ENCODE measurements around the gene BRD3OS. TPM values are rescaled to one million over a fixed set of nuclear protein-coding genes. Genes with fewer than 3 reads are reported as not detected.

BRD3OS gene
- total and polyA plus RNA-seq, 2 experiments from 2014 or later: 36.3 to 36.6 TPM

- DNase-seq: no peak
- in situ Hi-C loops (cut with MboI): no loop called here
- Histone ChIP-seq H3K27ac (no peak overlapping the region), H3K27me3 (replicated peaks; ENCODE audit: insufficient read depth) (peaks cover 4% of the 10 kb centered on the region; the same call in 1 of the 2 replicates), H3K9me2 (ENCODE audit: insufficient read depth) (no peaks in the 10 kb centered on the region), H3K9ac (no peak overlapping the region), H3K4me2 (ENCODE audit: unreplicated experiment) (no peak overlapping the region), H4K20me1 (ENCODE audit: insufficient read depth) (no peaks in the 10 kb centered on the region), H3K36me3 (ENCODE audit: low read depth) (no peaks in the 10 kb centered on the region), H3K4me1 (ENCODE audit: insufficient read depth) (no peaks in the 10 kb centered on the region), H3F3A (ENCODE audit: insufficient read depth) (no peaks in the 10 kb centered on the region), H3K4me3 (no peak overlapping the region), H2AFZ (no peak overlapping the region), H3K79me2 (ENCODE audit: insufficient read depth) (no peaks in the 10 kb centered on the region), H3K9me3 (ENCODE audit: low read depth) (no peaks in the 10 kb centered on the region)
- 43 to 60% methylated on average over 1 to 2 of the region's 2 CpGs for WGBS, 2 experiments (ENCODE audit: low coverage in 1 of 2, low lambda C conversion rate in 2 of 2, missing lambda C conversion rate in 2 of 2)
- TF ChIP-seq EZH2 (IDR thresholded peaks at IDR 0.05; ENCODE audit: insufficient read depth, poor library complexity, severe bottlenecking): no peak
- no peak for TF ChIP-seq EZH2phosphoT487 (IDR thresholded peaks at IDR 0.05; ENCODE audit: insufficient read depth, low read depth)
Measured at GRCh38 chr9:134002796-134003195, 22.5 kb upstream of the BRD3OS start.

- no peak for DNase-seq
- Histone ChIP-seq H3K79me2 (ENCODE audit: insufficient read depth) (no peaks in the 10 kb centered on the region), H3K9ac (no peak overlapping the region), H3K4me2 (ENCODE audit: unreplicated experiment) (no peak overlapping the region), H3K27ac (no peak overlapping the region), H3K27me3 (replicated peaks; ENCODE audit: insufficient read depth) (peaks cover 4% of the 10 kb centered on the region; the same call in 1 of the 2 replicates), H2AFZ (no peak overlapping the region), H3K4me3 (no peak overlapping the region), H3K9me3 (ENCODE audit: low read depth) (no peaks in the 10 kb centered on the region), H4K20me1 (ENCODE audit: insufficient read depth) (no peaks in the 10 kb centered on the region), H3K36me3 (ENCODE audit: low read depth) (no peaks in the 10 kb centered on the region), H3K9me2 (ENCODE audit: insufficient read depth) (no peaks in the 10 kb centered on the region), H3F3A (ENCODE audit: insufficient read depth) (no peaks in the 10 kb centered on the region), H3K4me1 (ENCODE audit: insufficient read depth) (no peaks in the 10 kb centered on the region)
- 31 to 61% methylated on average over 1 to 2 of the region's 2 CpGs for WGBS, 2 experiments (ENCODE audit: low coverage in 1 of 2, low lambda C conversion rate in 2 of 2, missing lambda C conversion rate in 2 of 2)
- in situ Hi-C loops (cut with MboI): no loop called here
- TF ChIP-seq EZH2 (IDR thresholded peaks at IDR 0.05; ENCODE audit: insufficient read depth, poor library complexity, severe bottlenecking) (no peak), EZH2phosphoT487 (IDR thresholded peaks at IDR 0.05; ENCODE audit: insufficient read depth, low read depth) (no peak)
Measured at GRCh38 chr9:134003237-134003636, 22.0 kb upstream of the BRD3OS start.

DNA sequence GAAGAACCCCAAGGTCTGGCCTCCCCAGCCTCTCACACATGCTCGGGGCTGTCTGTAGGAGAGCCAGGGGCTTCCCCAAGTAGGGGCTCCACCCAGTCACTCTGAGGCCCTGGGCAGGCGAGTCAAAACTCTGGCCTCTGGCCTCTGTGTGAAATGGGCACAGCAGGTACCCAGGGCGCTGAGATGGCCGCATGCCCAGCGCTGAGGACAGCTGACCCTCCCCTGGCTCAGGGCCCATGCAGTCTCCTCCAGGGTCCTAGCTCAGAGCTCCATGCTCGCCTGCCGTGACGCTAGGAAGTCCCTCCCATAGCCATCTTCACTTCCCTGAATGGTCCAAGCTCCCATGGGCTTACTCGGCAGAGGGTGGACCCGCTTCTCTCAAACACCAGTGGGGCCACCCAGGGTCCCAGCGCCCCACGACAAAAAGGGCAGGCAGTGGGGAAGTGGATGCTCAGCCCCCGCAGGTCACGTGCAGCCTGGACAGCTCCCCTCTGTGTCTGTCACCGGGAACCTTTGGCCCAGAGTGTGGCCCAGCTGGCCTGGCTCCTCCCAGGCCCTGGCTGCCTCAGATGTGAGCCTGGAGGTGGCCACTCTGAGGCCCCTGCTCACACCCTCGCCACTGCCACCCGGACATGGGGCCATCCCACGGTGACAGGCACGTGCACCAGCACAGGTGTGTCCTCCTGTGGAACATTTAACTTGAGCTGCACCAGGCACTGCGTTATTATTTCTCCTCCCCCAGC lies 21.0 kb upstream of the BRD3OS start:
- no peaks in the 10 kb centered on the region for H3K9me3 ChIP-seq (ENCODE audit: low read depth)
- no peaks in the 10 kb centered on the region for H3K36me3 ChIP-seq (ENCODE audit: low read depth)
- in situ Hi-C loops (cut with MboI): no loop called here
- no peak overlapping the region for H3K27ac ChIP-seq
- WGBS, 2 experiments (ENCODE audit: low coverage in 1 of 2, low lambda C conversion rate in 2 of 2, missing lambda C conversion rate in 2 of 2): 48% methylated on average over 17 to 20 of the region's 20 CpGs
- H3K4me3 ChIP-seq: no peak overlapping the region
- H3K9me2 ChIP-seq (ENCODE audit: insufficient read depth): no peaks in the 10 kb centered on the region
- H3K79me2 ChIP-seq (ENCODE audit: insufficient read depth): no peaks in the 10 kb centered on the region
- peaks cover 8% of the 10 kb centered on the region for H3K27me3 ChIP-seq (replicated peaks; ENCODE audit: insufficient read depth)
- H2AFZ ChIP-seq: no peak overlapping the region
- no peak overlapping the region for H3K9ac ChIP-seq
- no peaks in the 10 kb centered on the region for H3K4me1 ChIP-seq (ENCODE audit: insufficient read depth)
- TF ChIP-seq EZH2 (IDR thresholded peaks at IDR 0.05; ENCODE audit: insufficient read depth, poor library complexity, severe bottlenecking): no peak
- TF ChIP-seq EZH2phosphoT487 (IDR thresholded peaks at IDR 0.05; ENCODE audit: insufficient read depth, low read depth): no peak
- H3K4me2 ChIP-seq (ENCODE audit: unreplicated experiment): no peak overlapping the region
- DNase-seq: no peak
- H3F3A ChIP-seq (ENCODE audit: insufficient read depth): no peaks in the 10 kb centered on the region
- H4K20me1 ChIP-seq (ENCODE audit: insufficient read depth): no peaks in the 10 kb centered on the region

DNA sequence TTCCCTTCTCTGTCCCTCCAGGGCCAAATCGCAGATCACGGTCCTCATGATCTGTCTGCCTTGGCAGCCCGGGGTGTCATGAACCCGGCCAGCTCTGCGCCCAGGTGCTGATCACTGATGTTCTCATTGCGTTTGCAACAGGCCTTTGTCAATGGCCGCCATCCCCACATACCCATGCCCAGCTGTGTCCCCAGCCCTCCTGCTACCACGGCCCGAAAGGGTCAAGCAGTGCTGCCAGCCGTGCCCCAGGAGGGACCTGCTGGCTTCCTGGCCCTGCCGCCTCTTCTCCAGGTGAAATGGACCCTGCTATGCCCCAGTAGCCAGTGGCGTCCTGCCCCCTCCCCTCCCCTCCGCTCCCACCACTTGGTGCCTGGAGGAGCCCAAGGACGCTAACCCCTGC lies 20.4 kb upstream of the BRD3OS start:
- Histone ChIP-seq H3K4me2 (ENCODE audit: unreplicated experiment) (no peak overlapping the region), H3K4me3 (no peak overlapping the region), H3K9ac (no peak overlapping the region), H3K9me3 (ENCODE audit: low read depth) (no peaks in the 10 kb centered on the region), H3K36me3 (ENCODE audit: low read depth) (no peaks in the 10 kb centered on the region), H3K9me2 (ENCODE audit: insufficient read depth) (no peaks in the 10 kb centered on the region), H3K27me3 (replicated peaks; ENCODE audit: insufficient read depth) (peaks cover 9% of the 10 kb centered on the region), H3K27ac (no peak overlapping the region), H3K79me2 (ENCODE audit: insufficient read depth) (no peaks in the 10 kb centered on the region), H3F3A (ENCODE audit: insufficient read depth) (no peaks in the 10 kb centered on the region), H4K20me1 (ENCODE audit: insufficient read depth) (no peaks in the 10 kb centered on the region), H2AFZ (no peak overlapping the region), H3K4me1 (ENCODE audit: insufficient read depth) (no peaks in the 10 kb centered on the region)
- WGBS, 2 experiments (ENCODE audit: low coverage in 1 of 2, low lambda C conversion rate in 2 of 2, missing lambda C conversion rate in 2 of 2): 71 to 76% methylated on average over 11 to 14 of the region's 14 CpGs
- in situ Hi-C loops (cut with MboI): no loop called here
- no peak for DNase-seq
- TF ChIP-seq EZH2 (IDR thresholded peaks at IDR 0.05; ENCODE audit: insufficient read depth, poor library complexity, severe bottlenecking) (no peak), EZH2phosphoT487 (IDR thresholded peaks at IDR 0.05; ENCODE audit: insufficient read depth, low read depth) (no peak)
